Transverse colon (tissue), 4 donors: ENCODE measurements around the gene CGGBP1. TPM values are rescaled to one million over a fixed set of nuclear protein-coding genes. Genes with fewer than 3 reads are reported as not detected.

ENCODE experiments used
- DNase-seq: peaks from one replicate; pipeline ENCODE4 v3.0.0-alpha.2; 2019
- H3K27ac ChIP-seq, 4 donors: fragments of 200-600 bp; sonication (generic); 2 replicates each; pipeline ENCODE4 v1.5.1; 2016 to 2018; ENCODE audit warnings: inconsistent platforms in 4 of 4
- H3K27me3 ChIP-seq: fragments of 200-600 bp; sonication (generic); 2 replicates; pipeline ENCODE4 v1.5.1; 2017; ENCODE audit warnings: inconsistent platforms
- H3K36me3 ChIP-seq, 4 donors: fragments of 200-600 bp; sonication (generic); 2 replicates each; pipeline ENCODE4 v1.5.1; 2017 to 2019; ENCODE audit warnings: inconsistent platforms in 4 of 4
- H3K4me1 ChIP-seq, 4 donors: fragments of 200-600 bp; sonication (generic); 2 replicates each; pipeline ENCODE4 v1.5.1; 2017 to 2020; ENCODE audit warnings: inconsistent platforms in 4 of 4
- H3K4me3 ChIP-seq, 4 donors: fragments of 200-600 bp; sonication (generic); 1 replicate in 1 of 4; 2 replicates in 3 of 4; pipeline versions ENCODE4 v1.5.1 to v1.6.1; 2017 to 2019; ENCODE audit warnings: inconsistent platforms in 4 of 4
- H3K9me3 ChIP-seq, 2 donors: fragments of 200-600 bp; sonication (generic); 2 replicates each; pipeline ENCODE4 v1.5.1; 2017 to 2019; ENCODE audit warnings: inconsistent platforms in 2 of 2
- EP300 ChIP-seq: sonication (generic); formaldehyde crosslinking; IDR thresholded peaks from one replicate; pipeline ENCODE4 v1.6.1; 2017; ENCODE audit warnings: antibody characterized with exemption, low read depth
- POLR2A ChIP-seq: fragments of 450-650 bp; IDR thresholded peaks from one replicate; pipeline ENCODE4 v1.6.1; 2016; ENCODE audit warnings: antibody characterized with exemption, mild to moderate bottlenecking, moderate library complexity
- POLR2AphosphoS5 ChIP-seq, 3 donors: sonication (generic); formaldehyde crosslinking; IDR thresholded peaks; one replicate each; pipeline ENCODE4 v1.6.1; 2016; ENCODE audit warnings: antibody characterized with exemption in 3 of 3
- WGBS, 2 donors: methylation state at CpG; one replicate each; pipeline ENCODE4 v1.1.5; 2018; ENCODE audit warnings: low coverage in 1 of 2; 5-methylcytosine and 5-hydroxymethylcytosine counted together
- in situ Hi-C, 4 donors: fragments of 200-750 bp; cut with MboI; loops; one replicate each; pipeline versions ENCODE4 v1.15.0 to v1.15.1; 2017; ENCODE audit warnings: low sequenced_read_pairs in 3 of 4, low pct_ligation_motif_present in 1 of 4, low pct_unique_long_range_greater_than_20kb in 1 of 4
- intact Hi-C: fragments of 100-400 bp; cut with DNase I; formaldehyde crosslinking; loops from one replicate; pipeline ENCODE4 v1.15.1; 2023; ENCODE audit warnings: low total_unique reads
- total RNA-seq, 4 donors: library from RNA; depleted of rRNA; stranded (reverse); fragments of >200 nt; gene quantifications; one replicate each; pipeline ENCODE4 v1.1.0, GENCODE V29; 2016
- TF ChIP-seq, protein P1 (sequence below), 5 experiments: fragments of 200-600 bp in 3 of 5; fragments of 450-650 bp in 2 of 5; sonication (generic) in 3 of 5; IDR thresholded peaks; 1 replicate in 2 of 5; 2 replicates in 3 of 5; pipeline ENCODE4 v1.5.1; 2016 to 2017; ENCODE audit warnings: antibody characterized with exemption in 5 of 5, inconsistent platforms in 3 of 5, mild to moderate bottlenecking in 2 of 5, moderate library complexity in 1 of 5

CGGBP1 gene
- total RNA-seq, 4 donors from 2014 or later, result 36.7 to 264 (median 63.2) TPM

DNA sequence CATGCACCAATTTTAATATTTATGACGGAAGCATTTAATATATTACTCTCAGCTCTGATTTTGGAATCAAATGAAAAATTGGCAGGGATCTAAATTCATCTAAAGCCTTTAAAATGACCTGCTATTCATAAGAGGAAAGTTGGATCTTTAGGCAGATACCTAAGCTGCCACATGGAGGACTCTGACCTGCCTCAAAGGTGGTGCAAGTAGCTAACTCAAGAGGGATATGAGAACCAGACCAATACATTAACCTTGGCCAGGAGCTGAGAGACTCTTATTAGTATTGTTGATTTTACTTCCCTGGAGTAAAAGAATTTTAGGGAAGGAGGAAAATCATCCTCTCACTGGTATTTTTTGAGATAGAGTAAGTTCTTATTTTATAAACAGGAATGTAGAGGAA, 17.9 kb upstream of the CGGBP1 start:
- no peak overlapping the region for H3K27ac ChIP-seq
- intact Hi-C loops, result no loop called here
- H3K4me1 ChIP-seq, result peaks cover 0 to 30% (median 10%) of the 10 kb centered on the region in 4 donors
- DNase-seq, result no peak
- WGBS, 2 donors, result 97 to 100% methylated on average over 1 of the region's 1 CpG
- H3K27me3 ChIP-seq, result no peaks in the 10 kb centered on the region
- in situ Hi-C loops, result no loop called here
- no peaks in the 10 kb centered on the region for H3K36me3 ChIP-seq
- peaks cover 0 to 7% of the 10 kb centered on the region in 2 donors for H3K9me3 ChIP-seq
- TF ChIP-seq EP300 (no peak), POLR2A (no peak), POLR2AphosphoS5 (IDR thresholded peaks at IDR 0.05) (no peak)
- TF ChIP-seq, protein P1, sequence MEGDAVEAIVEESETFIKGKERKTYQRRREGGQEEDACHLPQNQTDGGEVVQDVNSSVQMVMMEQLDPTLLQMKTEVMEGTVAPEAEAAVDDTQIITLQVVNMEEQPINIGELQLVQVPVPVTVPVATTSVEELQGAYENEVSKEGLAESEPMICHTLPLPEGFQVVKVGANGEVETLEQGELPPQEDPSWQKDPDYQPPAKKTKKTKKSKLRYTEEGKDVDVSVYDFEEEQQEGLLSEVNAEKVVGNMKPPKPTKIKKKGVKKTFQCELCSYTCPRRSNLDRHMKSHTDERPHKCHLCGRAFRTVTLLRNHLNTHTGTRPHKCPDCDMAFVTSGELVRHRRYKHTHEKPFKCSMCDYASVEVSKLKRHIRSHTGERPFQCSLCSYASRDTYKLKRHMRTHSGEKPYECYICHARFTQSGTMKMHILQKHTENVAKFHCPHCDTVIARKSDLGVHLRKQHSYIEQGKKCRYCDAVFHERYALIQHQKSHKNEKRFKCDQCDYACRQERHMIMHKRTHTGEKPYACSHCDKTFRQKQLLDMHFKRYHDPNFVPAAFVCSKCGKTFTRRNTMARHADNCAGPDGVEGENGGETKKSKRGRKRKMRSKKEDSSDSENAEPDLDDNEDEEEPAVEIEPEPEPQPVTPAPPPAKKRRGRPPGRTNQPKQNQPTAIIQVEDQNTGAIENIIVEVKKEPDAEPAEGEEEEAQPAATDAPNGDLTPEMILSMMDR (IDR thresholded peaks at IDR 0.05), result no peak
- no peak overlapping the region for H3K4me3 ChIP-seq

DNA sequence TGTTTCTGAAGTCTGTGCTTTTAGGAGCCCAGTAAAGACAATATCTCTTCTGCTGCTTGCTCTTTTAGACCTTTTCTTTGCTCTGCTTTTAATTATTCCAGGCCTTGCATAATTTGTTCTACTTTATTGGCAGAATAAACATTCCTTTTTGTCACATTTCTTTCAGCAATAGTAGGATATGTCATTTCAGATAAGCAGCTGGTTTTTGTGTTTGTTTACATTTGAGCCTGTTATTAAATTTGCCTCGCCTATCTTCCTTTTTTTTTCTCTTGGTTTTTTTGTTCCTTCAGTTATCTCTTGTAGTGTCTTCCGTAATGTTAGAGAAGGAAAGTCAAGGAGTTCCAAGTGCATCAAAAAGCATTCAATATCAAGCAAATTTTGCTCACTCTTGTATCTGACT, 16.7 kb upstream of the CGGBP1 start:
- 60 to 77% methylated on average over 2 of the region's 2 CpGs for WGBS, 2 donors
- TF ChIP-seq EP300 (no peak), POLR2A (no peak)
- DNase-seq, result no peak
- Histone ChIP-seq H3K4me3 (no peak overlapping the region), H3K27me3 (no peaks in the 10 kb centered on the region), H3K4me1 (peaks cover 0 to 30% (median 10%) of the 10 kb centered on the region in 4 donors), H3K27ac (no peak overlapping the region), H3K36me3 (no peaks in the 10 kb centered on the region), H3K9me3 (peaks cover 0 to 7% of the 10 kb centered on the region in 2 donors)
- in situ Hi-C loops (no loop called here), intact Hi-C loops (no loop called here)

DNA sequence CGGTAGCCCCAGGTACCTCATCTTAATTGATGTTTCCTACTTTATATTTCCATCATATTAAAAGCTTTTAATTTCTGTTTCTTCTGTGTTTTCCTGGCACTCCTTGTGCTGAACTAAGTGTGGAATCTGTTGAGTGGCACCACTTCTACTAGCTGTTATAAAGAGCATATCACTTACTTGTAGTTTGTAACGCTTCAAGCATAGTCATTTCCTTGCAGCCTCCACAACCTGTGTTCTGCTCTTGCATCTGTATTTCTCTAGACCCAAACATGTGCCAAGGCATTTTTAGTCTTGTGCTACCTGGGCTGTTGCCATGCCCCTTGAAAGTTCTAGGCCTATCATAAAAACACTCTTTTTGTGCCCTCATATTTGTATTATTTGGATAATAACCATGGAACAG, 16.3 kb upstream of the CGGBP1 start:
- in situ Hi-C loops (no loop called here), intact Hi-C loops (no loop called here)
- no peak overlapping the region for H3K4me3 ChIP-seq
- peaks cover 0 to 7% of the 10 kb centered on the region in 2 donors for H3K9me3 ChIP-seq
- 80% methylated on average over 2 of the region's 2 CpGs for WGBS, 2 donors
- no peaks in the 10 kb centered on the region for H3K36me3 ChIP-seq
- H3K4me1 ChIP-seq, result peaks cover 0 to 30% (median 10%) of the 10 kb centered on the region in 4 donors
- no peak for DNase-seq
- TF ChIP-seq POLR2A (no peak), EP300 (no peak)
- TF ChIP-seq, protein P1 (IDR thresholded peaks at IDR 0.05), result no peak
- no peak overlapping the region for H3K27ac ChIP-seq
- H3K27me3 ChIP-seq, result no peaks in the 10 kb centered on the region

DNA sequence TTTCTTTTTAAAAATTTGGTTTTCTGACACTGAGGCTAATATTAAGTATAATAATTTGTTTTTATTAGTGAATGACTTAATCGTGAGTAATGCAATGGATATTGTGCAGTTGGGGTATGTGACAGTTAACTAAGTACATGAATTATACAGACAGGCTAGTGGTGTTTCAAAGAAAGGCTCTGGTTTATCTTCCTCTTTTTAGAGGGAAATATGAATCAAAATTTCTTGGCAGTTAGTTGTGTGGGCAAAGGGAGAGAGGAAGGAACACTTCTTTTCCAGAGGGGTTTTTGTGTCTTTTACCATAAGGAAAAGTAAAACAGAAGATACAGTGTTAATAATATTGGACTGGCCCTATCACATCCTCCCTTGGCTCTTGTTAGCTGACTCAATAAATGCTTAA, 2.9 kb upstream of the CGGBP1 start:
- Histone ChIP-seq H3K36me3 (no peaks in the 10 kb centered on the region), H3K27me3 (no peaks in the 10 kb centered on the region), H3K27ac (no peak overlapping the region), H3K9me3 (no peaks in the 10 kb centered on the region), H3K4me3 (peak overlapping the region in 1 of 4 donors; percentile 18), H3K4me1 (peaks cover 0 to 50% (median 26%) of the 10 kb centered on the region in 4 donors)
- DNase-seq, result no peak
- in situ Hi-C loops, result no loop called here
- TF ChIP-seq, protein P1 (IDR thresholded peaks at IDR 0.05), result no peak
- no peak for TF ChIP-seq POLR2AphosphoS5 (IDR thresholded peaks at IDR 0.05)
- no peak for TF ChIP-seq POLR2A
- no peak for TF ChIP-seq EP300
- intact Hi-C loops, result no loop called here
- WGBS, 2 donors, result 33 to 49% methylated on average over 1 of the region's 1 CpG
